ENCODE data around the gene TLCD3A.
"Not testable (repeated sequence)": the region's sequence is repeated elsewhere in the genome, so short reads cannot be mapped to it uniquely, and the experiment has no call there.

TLCD3A gene

DNA sequence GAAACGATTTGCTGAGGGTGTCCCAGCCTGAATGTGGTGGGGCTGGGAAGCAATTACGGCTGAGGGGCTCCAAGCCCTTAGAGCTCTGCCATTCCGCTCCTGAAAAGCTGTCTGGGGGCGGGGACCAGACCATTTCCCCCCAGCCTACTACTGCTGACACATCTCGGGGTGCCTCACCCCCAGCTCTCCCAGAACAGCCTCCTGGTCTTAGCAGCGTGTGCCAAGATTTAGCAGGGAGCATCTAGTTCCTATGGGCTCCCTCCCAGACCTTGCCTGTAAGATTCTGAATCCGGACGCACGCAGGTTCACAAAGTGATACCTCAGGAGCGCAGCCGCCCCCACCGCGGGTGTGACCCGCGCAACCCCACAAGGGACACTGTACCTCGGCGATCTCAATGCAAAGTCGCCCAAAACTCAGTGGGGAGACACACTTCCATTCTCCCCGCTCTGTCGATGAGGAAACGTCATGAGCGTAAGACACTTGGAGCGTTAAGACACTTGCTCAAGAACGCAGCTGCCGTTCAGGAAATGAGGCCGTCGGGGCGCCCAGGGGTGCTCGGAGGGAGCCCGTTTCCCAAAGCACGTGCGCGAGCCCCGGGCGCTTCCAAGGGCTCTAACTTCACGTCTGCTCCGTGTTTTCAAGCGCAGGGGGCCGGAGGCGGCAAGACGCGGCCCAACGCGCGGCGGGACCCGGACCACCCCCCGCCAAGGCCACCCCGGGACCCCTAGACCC lies 19.0 kb downstream of the TLCD3A start:
- peak; percentile 56 for DNase-seq

GRCh38 chr17:752002-752619 lies 19.7 kb downstream of the TLCD3A start, which contains the start of gene GEMIN4:
TSS of gene GEMIN4 (minus strand) at chr17:752264. CDS start at chr17:752142, 122 bp downstream.
- DNase-seq = peak; percentile 90

DNA sequence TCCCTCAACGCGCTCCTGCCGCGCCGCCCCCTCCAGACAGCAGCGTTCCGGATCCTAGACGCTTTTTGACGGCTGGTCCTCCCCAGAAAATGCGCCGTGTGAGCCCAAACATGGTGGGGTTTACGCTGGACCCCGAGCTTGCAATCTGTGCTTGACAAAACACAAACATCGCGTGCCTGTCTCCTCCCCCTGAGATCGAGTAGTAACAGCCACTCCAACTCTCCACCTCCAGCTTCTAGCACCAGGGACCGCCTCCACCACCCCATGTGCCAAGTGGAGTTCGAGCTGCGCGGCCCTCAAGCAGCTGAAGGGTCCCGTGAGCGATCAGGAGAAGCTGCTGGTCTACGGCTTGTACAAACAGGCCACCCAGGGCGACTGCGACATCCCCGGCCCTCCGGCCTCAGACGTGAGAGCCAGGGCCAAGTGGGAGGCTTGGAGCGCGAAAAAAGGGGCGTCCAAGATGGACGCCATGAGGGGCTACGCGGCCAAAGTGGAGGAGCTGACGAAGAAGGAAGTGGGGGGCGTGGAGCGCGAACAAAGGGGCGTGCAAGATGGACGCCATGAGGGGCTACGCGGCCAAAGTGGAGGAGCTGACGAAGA lies 20.3 kb downstream of the TLCD3A start:
- peak; percentile 59 for DNase-seq

GRCh38 chr17:753418-753817 lies 21.0 kb downstream of the TLCD3A start:
- DNase-seq = no peak

DNA sequence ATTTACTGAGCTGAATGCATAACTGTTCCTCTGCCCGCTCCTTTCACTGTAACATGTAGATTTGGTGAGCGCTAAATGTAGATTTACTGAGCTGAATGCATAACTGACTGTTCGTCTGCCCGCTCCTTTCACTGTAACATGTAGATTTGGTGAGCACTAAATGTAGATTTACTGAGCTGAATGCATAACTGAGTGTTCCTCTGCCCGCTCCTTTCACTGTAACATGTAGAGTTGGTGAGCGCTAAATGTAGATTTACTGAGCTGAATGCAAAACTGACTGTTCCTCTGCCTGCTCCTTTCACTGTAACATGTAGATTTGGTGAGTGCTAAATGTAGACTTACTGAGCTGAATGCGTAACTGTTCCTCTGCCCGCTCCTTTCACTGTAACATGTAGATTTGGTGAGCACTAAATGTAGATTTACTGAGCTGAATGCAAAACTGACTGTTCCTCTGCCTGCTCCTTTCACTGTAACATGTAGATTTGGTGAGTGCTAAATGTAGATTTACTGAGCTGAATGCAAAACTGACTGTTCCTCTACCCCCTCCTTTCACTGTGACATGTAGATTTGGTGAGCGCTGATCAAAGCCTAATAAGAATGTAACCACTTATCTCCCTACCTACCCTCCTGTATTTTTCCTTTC lies 23.0 kb downstream of the TLCD3A start:
- DNase-seq = not testable (repeated sequence)

DNA sequence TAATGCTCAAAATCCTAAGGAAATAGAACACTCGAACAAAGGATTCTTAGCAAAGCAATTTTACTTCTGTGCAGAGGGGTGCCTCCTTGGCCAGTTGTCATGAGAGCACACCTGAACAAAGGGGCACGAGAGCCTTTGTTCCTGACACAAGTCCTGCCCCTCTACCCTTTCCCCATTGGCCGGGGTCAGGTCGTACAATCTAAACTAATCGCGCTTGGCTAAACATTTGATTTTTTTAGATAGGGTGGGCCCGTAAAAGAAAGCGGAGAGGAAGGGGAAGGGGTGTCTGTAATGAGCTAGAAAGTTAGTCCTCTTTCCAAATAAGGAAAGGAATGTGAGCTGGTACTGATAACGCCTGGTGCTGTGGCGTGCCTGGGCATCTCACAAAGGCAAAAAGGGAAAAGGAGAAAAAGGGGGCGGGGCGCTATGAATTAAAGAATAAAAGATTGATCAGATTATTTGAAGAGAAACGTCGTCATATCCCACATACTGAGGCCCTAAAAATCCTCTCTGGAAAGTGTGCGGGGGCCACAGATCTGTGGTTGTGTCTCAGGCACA lies 23.7 kb downstream of the TLCD3A start:
- DNase-seq = not testable (repeated sequence)

DNA sequence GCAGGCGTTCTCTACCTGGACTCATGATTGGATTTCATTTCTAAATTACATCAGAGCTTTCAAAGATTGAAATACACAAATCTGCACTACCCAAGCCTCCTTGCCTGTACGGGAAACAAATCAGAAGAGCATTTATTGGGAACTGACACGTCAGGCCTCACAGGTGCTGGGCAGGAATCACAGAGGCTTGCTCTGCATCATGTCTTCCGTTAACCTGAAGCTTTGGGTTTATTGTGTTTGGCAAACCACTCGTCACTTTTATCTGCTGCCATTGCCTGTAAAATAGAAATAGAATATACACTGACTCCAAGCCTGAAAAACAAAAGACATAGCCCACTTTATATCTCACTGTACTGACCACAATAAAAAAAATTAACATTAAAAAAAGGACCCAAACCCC lies 27.6 kb downstream of the TLCD3A start:
- no peak for DNase-seq

DNA sequence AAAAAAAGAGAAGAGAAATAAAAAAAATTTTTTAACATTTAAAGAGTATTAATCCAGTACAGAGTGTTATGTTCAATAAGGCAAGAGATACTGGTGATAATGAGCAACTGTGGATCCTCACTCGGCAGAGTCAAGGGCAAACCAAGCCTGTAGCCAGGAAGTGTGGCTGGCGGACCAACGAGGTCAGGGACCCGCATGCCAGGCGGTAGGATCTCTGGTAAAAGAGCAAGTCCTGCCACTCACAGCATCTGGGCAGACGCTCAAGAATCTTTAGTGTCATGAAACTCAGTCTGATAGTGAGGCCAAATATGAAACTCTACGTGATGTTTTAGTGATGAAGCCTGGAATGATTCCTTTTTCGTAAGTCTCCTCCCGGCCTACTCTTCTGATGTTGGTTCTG lies 28.0 kb downstream of the TLCD3A start:
- DNase-seq = no peak

GRCh38 chr17:767076-767475 lies 34.7 kb downstream of the TLCD3A start:
- no peak for DNase-seq

DNA sequence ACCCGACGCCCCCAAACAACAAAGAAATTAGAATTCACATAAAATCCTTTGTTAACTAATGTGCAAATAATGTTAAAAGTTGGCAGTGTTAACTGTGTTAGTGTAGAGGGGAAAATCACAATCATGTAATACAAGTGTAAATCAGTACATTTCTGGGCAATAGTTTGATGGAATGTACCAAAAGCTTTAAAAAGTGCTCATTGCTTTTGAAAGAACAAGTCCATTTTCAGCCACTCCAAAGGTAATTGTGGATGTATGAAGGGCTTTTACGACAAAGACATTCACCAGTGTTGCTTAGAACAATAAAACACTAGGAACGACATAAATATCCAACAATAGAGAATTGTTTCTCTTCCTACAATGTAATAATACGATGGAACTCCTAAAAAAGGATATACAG lies 40.6 kb downstream of the TLCD3A start:
- DNase-seq = no peak

DNA sequence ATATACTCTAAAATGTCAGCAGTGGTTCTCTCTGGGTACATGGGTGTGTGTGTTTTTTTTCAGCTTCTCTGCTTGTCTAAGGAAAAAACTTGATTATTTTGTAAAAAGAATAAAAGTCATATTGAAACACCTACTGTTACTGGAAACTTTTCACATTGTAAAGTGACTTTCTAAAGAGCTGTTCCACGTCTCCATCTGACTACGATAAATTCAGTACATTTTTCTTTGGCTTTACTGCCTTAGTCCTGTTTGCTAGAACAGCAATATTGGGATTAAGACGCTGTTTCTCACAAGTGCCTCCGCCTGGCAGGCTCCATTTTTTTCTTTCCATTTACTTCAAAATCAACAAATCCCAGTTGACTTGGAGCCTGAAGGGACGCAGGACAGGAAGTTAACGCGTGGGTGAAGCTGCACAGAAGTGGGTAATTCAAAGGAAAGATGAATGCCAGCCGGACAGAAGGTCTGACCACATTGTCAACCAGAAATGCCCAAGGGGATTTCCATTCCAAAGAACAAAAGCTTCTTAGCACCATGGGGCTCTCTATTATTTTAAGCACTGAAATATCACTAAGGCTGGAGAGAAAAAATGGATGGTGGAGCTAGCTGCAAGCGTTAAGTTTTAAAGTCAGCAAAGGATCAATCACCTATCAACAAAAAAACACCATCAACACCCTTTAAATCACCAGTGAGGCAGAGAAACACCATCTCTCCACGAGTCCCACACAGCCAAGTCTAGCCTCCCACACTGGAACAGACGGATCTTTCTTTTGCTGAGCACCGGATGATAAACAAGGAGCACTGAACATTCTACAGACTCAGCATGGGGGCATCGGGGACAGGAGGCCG lies 41.3 kb downstream of the TLCD3A start:
- DNase-seq = no peak

- no peak for DNase-seq
Measured at GRCh38 chr17:774313-774584, 41.9 kb downstream of the TLCD3A start.

DNA sequence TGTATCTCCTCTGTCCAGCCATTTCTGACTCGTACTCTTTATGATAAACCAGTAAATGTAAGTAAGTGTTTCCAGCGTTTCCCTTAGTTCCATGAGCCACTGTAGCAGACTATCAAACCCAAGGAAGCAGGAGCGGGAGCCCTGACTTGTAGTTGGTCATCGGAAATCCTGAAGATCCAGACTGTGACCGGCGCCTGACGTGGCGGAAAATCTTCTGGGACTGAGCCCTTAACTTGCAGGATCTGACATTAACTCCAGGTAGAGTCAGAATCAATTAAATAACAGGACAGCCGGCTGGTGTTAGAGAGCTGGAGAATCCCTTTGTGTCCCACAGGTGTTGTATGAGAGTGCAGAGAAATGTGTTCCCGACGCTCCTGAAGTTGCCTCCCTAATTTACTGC lies 45.7 kb downstream of the TLCD3A start:
- no peak for DNase-seq

GRCh38 chr17:781805-782731 lies 49.7 kb downstream of the TLCD3A start, which contains the start of the genes GLOD4 and MRM3:
TSS of gene GLOD4 (minus strand) at chr17:782280. CDS start at chr17:782255, 25 bp downstream.
TSS of gene MRM3 (plus strand) at chr17:782353. CDS start at chr17:782379, 26 bp downstream.
- DNase-seq = peak; percentile 86

GRCh38 chr17:784143-784542 lies 51.7 kb downstream of the TLCD3A start:
- DNase-seq = no peak

- not testable (repeated sequence) for DNase-seq
Measured at GRCh38 chr17:785901-786300, 53.5 kb downstream of the TLCD3A start.

- DNase-seq = no peak
Measured at GRCh38 chr17:787641-788221, 55.3 kb downstream of the TLCD3A start.

GRCh38 chr17:788551-788950 lies 56.2 kb downstream of the TLCD3A start:
- DNase-seq = no peak

GRCh38 chr17:789160-789840 lies 56.9 kb downstream of the TLCD3A start:
- DNase-seq = no peak
